Measurements from ENCODE around the gene POLE. TPM values are rescaled to one million over a fixed set of nuclear protein-coding genes. Genes with fewer than 3 reads are reported as not detected.

The POLE gene
- total and polyA plus RNA-seq, 9 of the 15 experiments (the other 6 are each of a cell fraction or from before 2014, with no cell fraction given): 2.4 to 154 (median 49.6) TPM

DNA sequence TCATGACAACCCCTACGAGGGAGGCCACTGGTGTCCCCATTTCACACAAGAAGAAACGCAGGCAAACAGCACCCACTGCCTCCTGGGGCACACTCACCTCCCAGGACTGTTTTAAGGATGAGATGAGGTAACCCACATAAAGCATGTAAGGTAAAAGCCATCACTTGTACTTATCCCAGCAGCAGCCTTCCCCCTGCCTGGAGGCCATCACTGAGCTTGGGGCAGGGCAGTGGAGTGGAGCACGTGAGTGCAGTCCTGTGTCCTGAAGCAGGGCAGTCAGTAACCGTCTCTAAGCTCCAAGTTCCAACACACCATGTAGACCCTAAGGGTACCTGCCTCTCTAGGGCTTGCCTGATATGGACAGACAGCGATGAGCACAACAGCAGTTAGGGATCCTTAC, 1.7 kb downstream of the POLE start:
- Histone ChIP-seq H3K27me3 (ENCODE audit: control insufficient read depth in 2 of 2, insufficient read depth in 2 of 2, low read length in 2 of 2) (no peaks in the 10 kb centered on the region), H3K4me3 (peak overlapping the region; percentile 92), H3K4me2 (ENCODE audit: insufficient read depth, low read length) (peak overlapping the region; percentile 94), H3K9me3 (replicated peaks; ENCODE audit: control insufficient read depth, insufficient read depth, low read depth, low read length) (peaks cover 8% of the 10 kb centered on the region; the same call in 1 of the 2 replicates), H3K36me3 (ENCODE audit: control insufficient read depth, insufficient read depth, low read length) (peaks cover 45% of the 10 kb centered on the region), H4K20me1 (replicated peaks; ENCODE audit: control insufficient read depth, insufficient read depth, low read length) (peaks cover 7% of the 10 kb centered on the region), H3K9me1 (ENCODE audit: control insufficient read depth, insufficient read depth, low read length) (peaks cover 6% of the 10 kb centered on the region), H3K4me1 (replicated peaks in 1 of 2; ENCODE audit: control insufficient read depth in 2 of 2, insufficient read depth in 2 of 2, low read length in 2 of 2) (peaks cover 14 to 29% of the 10 kb centered on the region in 2 experiments; a peak in 4 of 5 replicates), H2AFZ (ENCODE audit: low read depth, low read length) (no peak overlapping the region), H3K27ac (ENCODE audit: extremely low read depth, low read depth, low read length) (peak overlapping the region; percentile 62; the same call in 1 of the 3 replicates), H3K79me2 (ENCODE audit: control insufficient read depth, insufficient read depth, low read length) (peaks cover 79% of the 10 kb centered on the region), H3K9ac (ENCODE audit: insufficient read depth in 1 of 2, low read depth in 2 of 2, low read length in 2 of 2) (peak overlapping the region; percentile 88 to 98)
- FAIRE-seq: peak; percentile 78
- no peak for TF ChIP-seq THRA (IDR thresholded peaks at IDR 0.05)
- TF ChIP-seq KDM1A (IDR thresholded peaks at IDR 0.05): no peak
- TF ChIP-seq, protein P1, sequence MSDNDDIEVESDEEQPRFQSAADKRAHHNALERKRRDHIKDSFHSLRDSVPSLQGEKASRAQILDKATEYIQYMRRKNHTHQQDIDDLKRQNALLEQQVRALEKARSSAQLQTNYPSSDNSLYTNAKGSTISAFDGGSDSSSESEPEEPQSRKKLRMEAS (CRISPR knock-in tag; IDR thresholded peaks at IDR 0.05): 0 out of 2 replicates have a peak, but pooled peaks have one; percentile 10
- no peak for TF ChIP-seq ATF1 (CRISPR knock-in tag; IDR thresholded peaks at IDR 0.05)
- no peak for TF ChIP-seq ATF1 (tag; IDR thresholded peaks at IDR 0.05)
- TF ChIP-seq BHLHE40 (IDR thresholded peaks at IDR 0.05; ENCODE audit: low read length): peak; percentile 67
- TF ChIP-seq PHB2 (IDR thresholded peaks at IDR 0.05; ENCODE audit: low read depth): no peak
- TF ChIP-seq MYC (IDR thresholded peaks at IDR 0.05; ENCODE audit: low read depth, low read length): no peak
- TF ChIP-seq MYC (CRISPR knock-in tag; IDR thresholded peaks at IDR 0.05; ENCODE audit: borderline replicate concordance, low read depth): no peak
- in situ Hi-C loops (cut with MboI) (no loop called here), intact Hi-C loops (cut with micrococcal nuclease) (no loop called here)
- CTCF ChIA-PET (ENCODE audit: low intra/inter-chr PET ratio): no interaction called here
- 36% methylated on average over 5 of the region's 5 CpGs for WGBS (ENCODE audit: insufficient coverage, low coverage, missing lambda C conversion rate)
- peak; percentile 3; the same call in 2 of the 3 replicates for ATAC-seq
- DNase-seq (ENCODE audit: extremely low read depth in 1 of 4, low spot score in 3 of 4): peak in 1 of 4 experiments; percentile 31
- BruUV-seq (replicated peaks): TSS peak; percentile 82
- POLR2A ChIA-PET: interaction anchor here (0.6 to 1.2 kb wide), 8 partner anchors 9 to 289 kb away, joined by 3 to 5 read pairs (median 3); partner anchors contain the start of gene PGAM5
